Endodermal cell (in vitro differentiated cells): ENCODE results near the gene CUX1. TPM values are rescaled to one million over a fixed set of nuclear protein-coding genes. Genes with fewer than 3 reads are reported as not detected.

Experiments used
- DNase-seq: peaks from one replicate; pipeline ENCODE4 v3.0.0-alpha.2; 2017
- H3K27ac ChIP-seq: 2 replicates; pipeline ENCODE4 v1.5.1; 2013; ENCODE audit warnings: mild to moderate bottlenecking, low read depth, low read length, moderate library complexity
- H3K27me3 ChIP-seq: 2 replicates; pipeline ENCODE4 v1.6.1; 2013; ENCODE audit warnings: mild to moderate bottlenecking, low read length, moderate library complexity; ENCODE audit not compliant: insufficient read depth, control insufficient read depth, poor library complexity, severe bottlenecking
- H3K36me3 ChIP-seq: 2 replicates; pipeline ENCODE4 v1.7.0; 2013; ENCODE audit warnings: mild to moderate bottlenecking, low read length, moderate library complexity; ENCODE audit not compliant: control insufficient read depth, insufficient read depth
- H3K4me1 ChIP-seq: one replicate; pipeline ENCODE4 v1.7.0; 2013; ENCODE audit warnings: low read length; ENCODE audit not compliant: control insufficient read depth, insufficient read depth
- H3K4me3 ChIP-seq: 2 replicates; pipeline ENCODE4 v1.5.1; 2013; ENCODE audit warnings: mild to moderate bottlenecking, low read length, moderate library complexity
- H3K9ac ChIP-seq: 2 replicates; pipeline ENCODE4 v1.6.1; 2013; ENCODE audit warnings: mild to moderate bottlenecking, low read length, moderate library complexity; ENCODE audit not compliant: poor library complexity, severe bottlenecking; ENCODE audit errors: extremely low read depth
- H3K9me3 ChIP-seq: 2 replicates; pipeline ENCODE4 v1.6.1; 2013; ENCODE audit warnings: mild to moderate bottlenecking, low read length, moderate library complexity; ENCODE audit not compliant: control insufficient read depth
- H3K27ac Mint-ChIP-seq: 2 replicates; pipeline ENCODE4 v1.8.0; 2020; ENCODE audit warnings: mixed read lengths
- H3K27me3 Mint-ChIP-seq: 2 replicates; pipeline ENCODE4 v1.8.0; 2021; ENCODE audit warnings: mild to moderate bottlenecking, mixed read lengths; ENCODE audit not compliant: insufficient read depth
- H3K36me3 Mint-ChIP-seq: 2 replicates; pipeline ENCODE4 v1.8.0; 2020; ENCODE audit warnings: low read depth, mixed read lengths
- H3K4me1 Mint-ChIP-seq: 2 replicates; pipeline ENCODE4 v1.8.0; 2020; ENCODE audit warnings: mixed read lengths
- H3K4me3 Mint-ChIP-seq: 2 replicates; pipeline ENCODE4 v1.8.0; 2020; ENCODE audit warnings: mild to moderate bottlenecking, moderate library complexity, mixed read lengths
- H3K9me3 Mint-ChIP-seq: 2 replicates; pipeline ENCODE4 v1.8.0; 2020; ENCODE audit warnings: mild to moderate bottlenecking, mixed read lengths
- CTCF ChIP-seq: fragments of 200-600 bp; sonication (generic); conservative IDR thresholded peaks from 2 replicates; pipeline ENCODE4 v1.5.0; 2021; ENCODE audit warnings: antibody characterized with exemption, mild to moderate bottlenecking
- WGBS, 2 experiments: methylation state at CpG; one replicate each; pipeline versions ENCODE4 v1.1.5 to v1.1.7; 2013; ENCODE audit warnings: missing lambda C conversion rate in 2 of 2, mixed read lengths in 1 of 2; ENCODE audit not compliant: insufficient coverage in 1 of 2, insufficient read length in 1 of 2; 5-methylcytosine and 5-hydroxymethylcytosine counted together
- total RNA-seq, 2 donors: library from RNA; stranded (reverse); fragmentation: NEBNext Ultra II Directional in 1 of 2; extraction: Animal tissue kit (Norgen Biotek cat#: 25700) in 1 of 2; gene quantifications; 2 replicates in 1 of 2; 3 replicates in 1 of 2; pipeline ENCODE4 v1.2.1, GENCODE V29; 2021

Gene CUX1
- total RNA-seq, 2 donors from 2014 or later = 85.1 to 108 TPM

DNA sequence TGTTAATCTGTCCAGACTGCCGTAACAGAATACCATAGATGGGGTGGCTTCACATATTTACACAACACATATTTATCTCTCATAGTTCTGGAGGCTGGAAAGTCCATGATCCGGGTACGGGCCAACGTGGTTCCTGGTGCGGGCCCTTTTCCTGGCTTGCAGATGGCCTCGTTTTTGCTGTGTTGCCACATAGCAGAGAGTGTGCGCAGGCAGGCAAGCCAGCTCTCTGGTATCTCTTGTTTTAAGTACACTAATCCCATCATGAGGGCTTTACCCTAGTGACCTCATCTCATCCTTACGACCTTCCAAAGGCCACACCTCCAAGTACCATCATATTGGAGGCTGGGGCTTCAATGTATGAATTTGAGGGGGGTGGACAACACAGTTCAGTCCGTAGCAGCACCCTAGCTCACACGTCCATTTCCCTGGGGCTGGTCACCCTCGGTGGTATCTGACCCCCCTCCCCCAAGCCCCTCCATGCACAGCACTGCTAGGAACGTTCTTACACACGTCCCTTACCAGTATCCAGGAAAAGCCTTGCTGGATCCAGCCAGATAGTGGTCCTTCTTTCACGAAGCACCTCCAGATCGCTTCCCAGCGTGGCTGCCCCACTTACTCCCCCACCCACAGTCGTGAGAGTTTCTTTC lies 21.5 kb downstream of the CUX1 start:
- no peak overlapping the region for H3K4me3 ChIP-seq
- peak overlapping the region; percentile 76 for H3K27ac Mint-ChIP-seq
- peaks cover 10% of the 10 kb centered on the region for H3K36me3 ChIP-seq
- H3K4me1 Mint-ChIP-seq = peaks cover 13% of the 10 kb centered on the region
- no peaks in the 10 kb centered on the region for H3K9me3 Mint-ChIP-seq
- H3K4me1 ChIP-seq = no peaks in the 10 kb centered on the region
- no peak overlapping the region for H3K27ac ChIP-seq
- no peaks in the 10 kb centered on the region for H3K9me3 ChIP-seq
- peaks cover 22% of the 10 kb centered on the region for H3K36me3 Mint-ChIP-seq
- no peak overlapping the region for H3K4me3 Mint-ChIP-seq
- WGBS, 2 experiments = 92 to 93% methylated on average over 10 to 16 of the region's 17 CpGs
- H3K9ac ChIP-seq = no peak overlapping the region
- TF ChIP-seq CTCF = no peak
- no peaks in the 10 kb centered on the region for H3K27me3 ChIP-seq
- H3K27me3 Mint-ChIP-seq = no peaks in the 10 kb centered on the region
- peak; percentile 46 for DNase-seq

DNA sequence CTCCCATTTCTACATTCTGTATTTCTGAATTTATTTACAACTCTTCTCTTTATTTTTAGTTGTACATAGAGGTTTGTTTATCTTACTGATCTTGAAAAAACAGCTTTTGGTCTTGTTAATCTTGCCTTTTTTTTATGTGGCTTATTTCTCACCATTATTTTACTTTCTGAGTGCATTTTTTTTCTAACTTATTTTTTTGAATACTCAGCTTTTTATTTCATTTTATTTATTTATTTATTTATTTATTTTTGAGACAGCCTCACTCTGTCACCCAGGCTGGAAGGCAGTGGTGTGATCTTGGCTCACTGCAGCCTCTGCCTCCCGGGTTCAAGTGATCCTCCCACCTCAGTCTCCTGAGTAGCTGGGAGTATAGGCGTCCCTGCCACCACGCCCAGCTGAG lies 23.9 kb downstream of the CUX1 start:
- TF ChIP-seq CTCF = no peak

GRCh38 chr7:101843293-101844271 lies 26.2 kb downstream of the CUX1 start:
- peaks cover 15% of the 10 kb centered on the region for H3K36me3 ChIP-seq
- H3K27ac Mint-ChIP-seq = peak overlapping the region; percentile 74
- H3K27me3 Mint-ChIP-seq = no peaks in the 10 kb centered on the region
- H3K27me3 ChIP-seq = no peaks in the 10 kb centered on the region
- no peaks in the 10 kb centered on the region for H3K4me1 ChIP-seq
- H3K36me3 Mint-ChIP-seq = peaks cover 44% of the 10 kb centered on the region
- peaks cover 33% of the 10 kb centered on the region for H3K9me3 Mint-ChIP-seq
- H3K9ac ChIP-seq = no peak overlapping the region
- no peak for TF ChIP-seq CTCF
- WGBS, 2 experiments = 78 to 82% methylated on average over 6 to 12 of the region's 13 CpGs
- no peak overlapping the region for H3K4me3 Mint-ChIP-seq
- H3K9me3 ChIP-seq = peaks cover 27% of the 10 kb centered on the region
- DNase-seq = no peak
- no peak overlapping the region for H3K27ac ChIP-seq
- H3K4me3 ChIP-seq = no peak overlapping the region
- H3K4me1 Mint-ChIP-seq = peaks cover 18% of the 10 kb centered on the region

More for the DNA sequence above, 23.9 kb downstream of the CUX1 start:
- Mint-ChIP-seq H3K27me3 (no peaks in the 10 kb centered on the region), H3K27ac (no peak overlapping the region), H3K36me3 (peaks cover 28% of the 10 kb centered on the region), H3K4me3 (no peak overlapping the region), H3K4me1 (peaks cover 18% of the 10 kb centered on the region), H3K9me3 (peaks cover 15% of the 10 kb centered on the region)
- Histone ChIP-seq H3K36me3 (peaks cover 7% of the 10 kb centered on the region), H3K27me3 (no peaks in the 10 kb centered on the region), H3K4me1 (no peaks in the 10 kb centered on the region), H3K9ac (no peak overlapping the region), H3K4me3 (no peak overlapping the region), H3K9me3 (peaks cover 6% of the 10 kb centered on the region), H3K27ac (no peak overlapping the region)
- 91% methylated on average over 3 of the region's 3 CpGs; no CpG with 5 or more reads in 1 of the 2 experiments for WGBS, 2 experiments
- DNase-seq = no peak
